HEK293 (cell line): ENCODE results near the gene AFAP1L2.

Source experiments
- CTCF ChIA-PET: fragments of 350-600 bp; formaldehyde crosslinking; extraction: SDS; loops from one replicate; lab custom pipeline; 2021; ENCODE audit warnings: antibody characterized with exemption; lab: Yijun Ruan, JAX
- POLR2A ChIA-PET: fragments of 300-600 bp; formaldehyde crosslinking; extraction: SDS; loops from one replicate; lab custom pipeline; 2020; ENCODE audit warnings: antibody characterized with exemption, inconsistent platforms; lab: Yijun Ruan, JAX
- H3K27ac ChIP-seq: fragments of 200-500 bp; sonication (Bioruptor generic); 2 replicates; pipeline ENCODE4 v1.5.1; 2014; ENCODE audit warnings: low read depth, low read length, control low read depth, inconsistent platforms; ENCODE audit errors: extremely low read depth
- H3K36me3 ChIP-seq, 2 experiments: fragments of 200-500 bp in 1 of 2; sonication (Bioruptor generic) in 1 of 2; 1 replicate in 1 of 2; 2 replicates in 1 of 2; pipeline ENCODE4 v1.5.1; 2014 to 2017; ENCODE audit warnings: inconsistent platforms in 2 of 2, low read length in 2 of 2; ENCODE audit not compliant: control insufficient read depth in 2 of 2, insufficient read depth in 1 of 2
- H3K4me1 ChIP-seq: fragments of 200-500 bp; sonication (Bioruptor generic); 2 replicates; pipeline ENCODE4 v1.5.1; 2014; ENCODE audit warnings: mild to moderate bottlenecking, low read length, inconsistent platforms; ENCODE audit not compliant: control insufficient read depth, insufficient read depth
- H3K4me3 ChIP-seq: 2 replicates; pipeline ENCODE4 v1.5.1; 2011; ENCODE audit warnings: low read depth, mild to moderate bottlenecking, control low read depth, low read length, moderate library complexity
- H3K9me3 ChIP-seq: fragments of 200-500 bp; sonication (Bioruptor generic); 2 replicates; pipeline ENCODE4 v1.5.1; 2014; ENCODE audit warnings: low read depth, low read length, inconsistent platforms; ENCODE audit not compliant: control insufficient read depth, insufficient read depth
- GLIS2 ChIP-seq: fragments of 450-650 bp; formaldehyde crosslinking; IDR thresholded peaks from 2 replicates; pipeline ENCODE4 v1.5.1; 2016; ENCODE audit warnings: missing biosample characterization, missing genetic modification characterization
- HOXC10 ChIP-seq: sonication (generic); formaldehyde crosslinking; IDR thresholded peaks from 2 replicates; pipeline ENCODE4 v1.8.1; 2023; ENCODE audit warnings: mild to moderate bottlenecking, missing genetic modification reagents
- KLF17 ChIP-seq: fragments of 450-650 bp; formaldehyde crosslinking; IDR thresholded peaks from 2 replicates; pipeline ENCODE4 v1.5.1; 2016; ENCODE audit warnings: missing biosample characterization, missing genetic modification characterization
- REST ChIP-seq: fragments of 450-650 bp; formaldehyde crosslinking; IDR thresholded peaks from 2 replicates; pipeline ENCODE4 v1.5.1; 2016; ENCODE audit warnings: missing biosample characterization, missing genetic modification characterization
- TRIM28 ChIP-seq: IDR thresholded peaks from 2 replicates; pipeline ENCODE4 v1.6.1; 2011; ENCODE audit warnings: low read length, control low read depth, borderline replicate concordance
- ZBTB10 ChIP-seq: fragments of 450-650 bp; formaldehyde crosslinking; IDR thresholded peaks from 2 replicates; pipeline ENCODE4 v1.5.1; 2016; ENCODE audit warnings: missing biosample characterization, missing genetic modification characterization
- ZBTB17 ChIP-seq: fragments of 450-650 bp; formaldehyde crosslinking; IDR thresholded peaks from 2 replicates; pipeline ENCODE4 v1.5.1; 2016; ENCODE audit warnings: missing biosample characterization, missing genetic modification characterization
- ZBTB26 ChIP-seq: fragments of 450-650 bp; formaldehyde crosslinking; optimal IDR thresholded peaks from 2 replicates; pipeline ENCODE3; 2016; ENCODE audit warnings: missing biosample characterization, mild to moderate bottlenecking, missing genetic modification characterization
- ZBTB49 ChIP-seq: fragments of 450-650 bp; formaldehyde crosslinking; IDR thresholded peaks from 2 replicates; pipeline ENCODE4 v1.5.1; 2016; ENCODE audit warnings: missing biosample characterization, missing genetic modification characterization, low read depth
- ZNF10 ChIP-seq: fragments of 450-650 bp; formaldehyde crosslinking; IDR thresholded peaks from 2 replicates; pipeline ENCODE4 v1.5.1; 2017; ENCODE audit warnings: missing biosample characterization, missing genetic modification characterization
- ZNF146 ChIP-seq: fragments of 450-650 bp; formaldehyde crosslinking; IDR thresholded peaks from 2 replicates; pipeline ENCODE4 v1.5.1; 2016; ENCODE audit warnings: missing biosample characterization, missing genetic modification characterization
- ZNF26 ChIP-seq: fragments of 450-650 bp; formaldehyde crosslinking; IDR thresholded peaks from 2 replicates; pipeline ENCODE4 v1.5.1; 2016; ENCODE audit warnings: missing biosample characterization, missing genetic modification characterization
- ZNF571 ChIP-seq: fragments of 450-650 bp; formaldehyde crosslinking; IDR thresholded peaks from 2 replicates; pipeline ENCODE4 v1.5.0; 2017; ENCODE audit warnings: missing biosample characterization, missing genetic modification characterization
- ZNF670 ChIP-seq: fragments of 450-650 bp; formaldehyde crosslinking; IDR thresholded peaks from 2 replicates; pipeline ENCODE4 v1.5.1; 2016; ENCODE audit warnings: missing biosample characterization, missing genetic modification characterization, low read depth
- ZNF76 ChIP-seq: fragments of 450-650 bp; formaldehyde crosslinking; IDR thresholded peaks from 2 replicates; pipeline ENCODE4; 2016; ENCODE audit warnings: low read depth, missing biosample characterization, missing genetic modification characterization, borderline replicate concordance
- ZSCAN5A ChIP-seq: fragments of 450-650 bp; formaldehyde crosslinking; IDR thresholded peaks from 2 replicates; pipeline ENCODE4 v1.5.1; 2016; ENCODE audit warnings: missing biosample characterization, missing genetic modification characterization

Gene AFAP1L2

GRCh38 chr10:114404171-114405010, at the start of gene AFAP1L2:
Gene AFAP1L2 (minus strand): TSS chr10:114404502. CDS start chr10:114404455, 47 bp downstream.
- H3K9me3 ChIP-seq, result no peaks in the 10 kb centered on the region
- no peak within 1 kb of the TSS for H3K27ac ChIP-seq
- H3K36me3 ChIP-seq, result no peaks in the 10 kb centered on the region
- peak within 1 kb of the TSS; percentile 53 for H3K4me3 ChIP-seq
- ChIA-PET CTCF (interaction anchor here (0.7 to 2.0 kb wide), 3 partner anchors 37 to 101 kb away, joined by 3 to 7 read pairs (median 5); no protein-coding TSS in a partner anchor), POLR2A (interaction anchor here (0.8 to 1.0 kb wide), 3 partner anchors 12 to 100 kb away, joined by 3 read pairs; no protein-coding TSS in a partner anchor)
- H3K4me1 ChIP-seq, result no peaks in the 10 kb centered on the region
- TF ChIP-seq ZBTB17 (tag by site-specific recombination), result peak; percentile 49
- TF ChIP-seq ZSCAN5A (tag by site-specific recombination), result 0 out of 2 replicates have a peak, but pooled peaks have one; percentile 37
- no peak for TF ChIP-seq ZBTB49 (tag by site-specific recombination)
- TF ChIP-seq HOXC10 (CRISPR knock-in tag), result no peak
- no peak for TF ChIP-seq ZNF146
- no peak for TF ChIP-seq ZNF10
- TF ChIP-seq ZNF76 (tag by site-specific recombination), result no peak
- TF ChIP-seq ZNF670 (tag by site-specific recombination), result no peak
- no peak for TF ChIP-seq REST
- TF ChIP-seq ZBTB10 (tag by site-specific recombination), result 0 out of 2 replicates have a peak, but pooled peaks have one; percentile 5
- TF ChIP-seq ZBTB26, result peak; percentile 65
- no peak for TF ChIP-seq TRIM28
- TF ChIP-seq GLIS2 (tag by site-specific recombination), result peak; percentile 56; the same call in 1 of the 2 replicates
- no peak for TF ChIP-seq ZNF571 (tag by site-specific recombination)
- TF ChIP-seq ZNF26 (tag by site-specific recombination), result no peak
- TF ChIP-seq KLF17 (tag by site-specific recombination), result 0 out of 2 replicates have a peak, but pooled peaks have one; percentile 9
